ENCODE measurements around the gene KCNQ1. TPM values are rescaled to one million over a fixed set of nuclear protein-coding genes. Genes with fewer than 3 reads are reported as not detected.

The KCNQ1 gene
- total RNA-seq, 1 experiment from 2014 or later: 1.0 TPM

DNA sequence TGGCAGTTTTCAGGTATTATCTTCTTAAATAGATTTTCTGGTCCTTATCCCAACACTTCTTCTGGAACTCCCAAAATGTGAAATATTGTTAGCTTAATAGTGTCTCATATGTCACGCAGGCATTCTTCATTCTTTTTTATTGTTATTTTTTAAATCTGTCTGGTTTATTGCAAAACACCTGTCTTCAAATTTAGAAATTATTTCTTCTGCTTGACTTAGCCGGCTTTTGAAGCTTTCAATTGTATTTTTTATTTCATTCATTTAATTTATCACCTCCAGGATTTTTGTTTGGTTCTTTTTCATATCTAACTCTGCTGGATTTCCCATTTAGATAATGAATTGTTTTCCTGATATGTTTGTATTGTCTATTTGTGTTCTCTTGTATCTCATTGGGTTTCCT is 205.0 kb downstream of the KCNQ1 start:
- intact Hi-C loops (cut with micrococcal nuclease; ENCODE audit: unreplicated experiment): no loop called here
- no peaks in the 10 kb centered on the region for H3K36me3 ChIP-seq (ENCODE audit: control insufficient read depth, insufficient read depth, low read length)
- peaks cover 93% of the 10 kb centered on the region for H3K9me3 ChIP-seq
- DNase-seq: no peak
- Mint-ChIP-seq H3K9me3 (ENCODE audit: unreplicated experiment) (peaks cover 71% of the 10 kb centered on the region), H3K4me3 (ENCODE audit: unreplicated experiment) (no peak overlapping the region), H3K4me1 (ENCODE audit: low read depth, unreplicated experiment) (no peaks in the 10 kb centered on the region), H3K27me3 (ENCODE audit: insufficient read depth, unreplicated experiment) (no peaks in the 10 kb centered on the region), H3K27ac (ENCODE audit: unreplicated experiment) (no peak overlapping the region), H3K36me3 (ENCODE audit: insufficient read depth, unreplicated experiment) (peaks cover 70% of the 10 kb centered on the region)
- no peak for TF ChIP-seq CTCF (IDR thresholded peaks at IDR 0.05; ENCODE audit: insufficient read depth in 1 of 2, low read depth in 1 of 2, low read length in 1 of 2, severe bottlenecking in 1 of 2, unreplicated experiment in 1 of 2)
- no peaks in the 10 kb centered on the region for H3K4me1 ChIP-seq
- BruUV-seq (replicated peaks): TSS peak; percentile 2
- ChIA-PET POLR2A (no interaction called here), CTCF (no interaction called here)
- H3K27me3 ChIP-seq (replicated peaks; ENCODE audit: control insufficient read depth, insufficient read depth, low read length): no peaks in the 10 kb centered on the region
- H3K4me3 ChIP-seq (ENCODE audit: low read depth, low read length): no peak overlapping the region

DNA sequence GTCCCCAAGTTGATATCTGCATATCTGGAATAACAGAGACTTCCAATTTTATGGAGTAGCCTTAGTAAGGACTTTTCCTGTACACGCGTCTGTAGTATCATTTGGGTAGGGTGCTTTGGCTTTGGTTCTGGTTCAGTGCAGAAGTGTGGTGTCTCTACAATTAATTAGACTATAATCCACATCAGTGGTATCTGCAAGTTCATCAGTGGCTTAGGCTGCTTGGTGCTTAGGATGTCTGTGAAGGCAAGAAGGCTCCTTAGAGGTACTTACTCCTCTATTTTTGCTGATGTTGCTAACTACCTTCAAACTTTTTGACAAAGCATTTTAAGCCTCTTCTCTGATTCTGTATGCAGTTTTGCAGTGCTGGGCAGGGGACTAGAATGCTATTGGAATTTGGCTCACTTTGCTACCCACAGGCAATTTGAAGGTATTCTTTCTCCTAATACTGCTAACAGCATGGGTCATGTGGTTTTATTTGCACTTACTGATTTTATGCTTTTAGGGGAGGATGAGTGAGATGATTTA is 205.6 kb downstream of the KCNQ1 start:
- no TSS peak for BruUV-seq (replicated peaks)
- Mint-ChIP-seq H3K4me3 (ENCODE audit: unreplicated experiment) (no peak overlapping the region), H3K36me3 (ENCODE audit: insufficient read depth, unreplicated experiment) (peaks cover 70% of the 10 kb centered on the region), H3K27me3 (ENCODE audit: insufficient read depth, unreplicated experiment) (no peaks in the 10 kb centered on the region), H3K4me1 (ENCODE audit: low read depth, unreplicated experiment) (no peaks in the 10 kb centered on the region), H3K27ac (ENCODE audit: unreplicated experiment) (no peak overlapping the region), H3K9me3 (ENCODE audit: unreplicated experiment) (peaks cover 71% of the 10 kb centered on the region)
- intact Hi-C loops (cut with micrococcal nuclease; ENCODE audit: unreplicated experiment): no loop called here
- POLR2A ChIA-PET: no interaction called here
- no peak for TF ChIP-seq CTCF (IDR thresholded peaks at IDR 0.05; ENCODE audit: insufficient read depth in 1 of 2, low read depth in 1 of 2, low read length in 1 of 2, severe bottlenecking in 1 of 2, unreplicated experiment in 1 of 2)
- Histone ChIP-seq H3K9me3 (peaks cover 89% of the 10 kb centered on the region), H3K4me3 (ENCODE audit: low read depth, low read length) (no peak overlapping the region), H3K4me1 (no peaks in the 10 kb centered on the region), H3K27me3 (replicated peaks; ENCODE audit: control insufficient read depth, insufficient read depth, low read length) (no peaks in the 10 kb centered on the region), H3K36me3 (ENCODE audit: control insufficient read depth, insufficient read depth, low read length) (no peaks in the 10 kb centered on the region)
- CTCF ChIA-PET: no interaction called here
- no peak for DNase-seq

- peaks cover 76% of the 10 kb centered on the region for H3K9me3 Mint-ChIP-seq (ENCODE audit: unreplicated experiment)
- CTCF ChIA-PET: no interaction called here
- H3K4me3 Mint-ChIP-seq (ENCODE audit: unreplicated experiment): no peak overlapping the region
These were observed 206.3 kb downstream of the KCNQ1 start for GRCh38 chr11:2651054-2651617.

More at GRCh38 chr11:2651054-2651617, 206.3 kb downstream of the KCNQ1 start:
- TF ChIP-seq CTCF (IDR thresholded peaks at IDR 0.05; ENCODE audit: insufficient read depth in 1 of 2, low read depth in 1 of 2, low read length in 1 of 2, severe bottlenecking in 1 of 2, unreplicated experiment in 1 of 2): no peak
- Histone ChIP-seq H3K4me3 (ENCODE audit: low read depth, low read length) (no peak overlapping the region), H3K27me3 (replicated peaks; ENCODE audit: control insufficient read depth, insufficient read depth, low read length) (no peaks in the 10 kb centered on the region), H3K36me3 (ENCODE audit: control insufficient read depth, insufficient read depth, low read length) (no peaks in the 10 kb centered on the region), H3K4me1 (no peaks in the 10 kb centered on the region), H3K9me3 (peaks cover 86% of the 10 kb centered on the region)
- intact Hi-C loops (cut with micrococcal nuclease; ENCODE audit: unreplicated experiment): no loop called here
- Mint-ChIP-seq H3K27me3 (ENCODE audit: insufficient read depth, unreplicated experiment) (no peaks in the 10 kb centered on the region), H3K27ac (ENCODE audit: unreplicated experiment) (peak overlapping the region; percentile 10), H3K4me1 (ENCODE audit: low read depth, unreplicated experiment) (no peaks in the 10 kb centered on the region), H3K36me3 (ENCODE audit: insufficient read depth, unreplicated experiment) (peaks cover 75% of the 10 kb centered on the region)
- DNase-seq: no peak
- BruUV-seq (replicated peaks): no TSS peak
- POLR2A ChIA-PET: no interaction called here

Data from Caco-2 (cell line).